ENCODE results near the gene GLP2R.

Gene GLP2R

DNA sequence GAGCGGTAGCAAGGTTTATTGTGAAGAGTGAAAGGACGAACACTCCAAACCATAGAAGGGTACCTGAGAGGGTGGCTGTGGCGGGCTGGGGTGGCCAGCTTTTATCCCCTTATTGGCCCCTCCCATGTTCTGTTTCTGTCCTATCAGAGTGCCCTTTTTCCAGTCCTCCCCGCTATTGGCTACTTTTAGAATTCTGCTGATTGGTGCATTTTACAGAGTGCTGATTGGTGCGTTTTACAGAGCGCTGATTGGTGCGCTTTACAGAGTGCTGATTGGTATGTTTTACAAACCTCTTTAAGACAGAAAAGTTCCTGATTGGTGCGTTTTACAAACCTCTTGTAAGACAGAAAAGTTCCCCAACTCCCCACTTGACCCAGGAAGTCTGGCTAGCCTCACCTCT, 16.3 kb upstream of the GLP2R start:
- Histone ChIP-seq H3K9me3 (no peaks in the 10 kb centered on the region), H3K4me1 (ENCODE audit: control insufficient read depth in 1 of 2, insufficient read depth in 1 of 2, low read depth in 1 of 2, low read length in 1 of 2) (no peaks in the 10 kb centered on the region), H3K27ac (no peak overlapping the region), H3K27me3 (peaks cover 28% of the 10 kb centered on the region), H3K36me3 (no peaks in the 10 kb centered on the region), H3K4me3 (ENCODE audit: low read depth in 1 of 2, low read length in 1 of 2) (no peak overlapping the region)
- TF ChIP-seq, protein P1, sequence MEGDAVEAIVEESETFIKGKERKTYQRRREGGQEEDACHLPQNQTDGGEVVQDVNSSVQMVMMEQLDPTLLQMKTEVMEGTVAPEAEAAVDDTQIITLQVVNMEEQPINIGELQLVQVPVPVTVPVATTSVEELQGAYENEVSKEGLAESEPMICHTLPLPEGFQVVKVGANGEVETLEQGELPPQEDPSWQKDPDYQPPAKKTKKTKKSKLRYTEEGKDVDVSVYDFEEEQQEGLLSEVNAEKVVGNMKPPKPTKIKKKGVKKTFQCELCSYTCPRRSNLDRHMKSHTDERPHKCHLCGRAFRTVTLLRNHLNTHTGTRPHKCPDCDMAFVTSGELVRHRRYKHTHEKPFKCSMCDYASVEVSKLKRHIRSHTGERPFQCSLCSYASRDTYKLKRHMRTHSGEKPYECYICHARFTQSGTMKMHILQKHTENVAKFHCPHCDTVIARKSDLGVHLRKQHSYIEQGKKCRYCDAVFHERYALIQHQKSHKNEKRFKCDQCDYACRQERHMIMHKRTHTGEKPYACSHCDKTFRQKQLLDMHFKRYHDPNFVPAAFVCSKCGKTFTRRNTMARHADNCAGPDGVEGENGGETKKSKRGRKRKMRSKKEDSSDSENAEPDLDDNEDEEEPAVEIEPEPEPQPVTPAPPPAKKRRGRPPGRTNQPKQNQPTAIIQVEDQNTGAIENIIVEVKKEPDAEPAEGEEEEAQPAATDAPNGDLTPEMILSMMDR (IDR thresholded peaks at IDR 0.05), result no peak

DNA sequence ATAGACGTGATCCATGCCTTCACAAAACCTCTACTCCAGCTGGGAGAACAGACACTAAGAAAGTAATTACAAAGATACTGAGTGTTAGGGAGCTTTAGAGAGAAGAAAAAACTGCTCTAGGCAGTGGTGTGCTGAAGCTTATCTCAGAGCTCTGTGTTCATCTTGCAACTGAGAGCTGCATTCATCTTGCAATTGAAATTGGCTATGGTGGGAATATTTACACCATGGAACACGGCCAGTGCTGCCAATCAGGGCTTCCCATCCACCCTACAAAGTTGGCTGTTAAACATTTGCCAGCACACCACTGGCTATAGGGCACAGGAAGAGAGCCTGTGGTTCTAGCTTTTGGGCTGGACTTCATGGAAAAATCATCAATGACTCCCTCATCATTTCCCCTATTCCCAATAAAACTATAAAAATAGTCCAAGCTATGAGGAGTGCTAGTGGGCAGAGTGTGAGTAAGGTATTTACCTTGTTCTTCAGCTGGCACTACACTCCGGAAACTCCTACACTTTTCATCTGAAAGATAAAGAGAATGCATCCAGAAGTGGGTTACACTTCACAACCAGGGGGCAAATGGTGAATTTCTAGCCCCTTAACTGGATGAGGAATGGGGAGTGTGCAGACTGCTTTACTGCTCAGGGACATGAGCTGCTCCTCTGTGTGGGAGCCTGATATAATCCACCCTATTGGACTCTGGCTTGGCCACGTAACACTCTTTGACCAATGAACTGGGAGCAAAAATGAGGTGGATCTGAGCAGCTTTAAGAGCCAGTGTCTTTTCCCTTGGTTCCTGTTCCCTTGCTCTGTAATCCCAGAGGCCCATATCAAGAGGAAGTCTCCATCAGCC, 15.4 kb upstream of the GLP2R start:
- Histone ChIP-seq H3K27me3 (peaks cover 27% of the 10 kb centered on the region), H3K4me3 (ENCODE audit: low read depth in 1 of 2, low read length in 1 of 2) (no peak overlapping the region), H3K4me1 (ENCODE audit: control insufficient read depth in 1 of 2, insufficient read depth in 1 of 2, low read depth in 1 of 2, low read length in 1 of 2) (no peaks in the 10 kb centered on the region), H3K9me3 (no peaks in the 10 kb centered on the region), H3K27ac (no peak overlapping the region), H3K36me3 (no peaks in the 10 kb centered on the region)
- TF ChIP-seq, protein P1 (IDR thresholded peaks at IDR 0.05), result no peak

DNA sequence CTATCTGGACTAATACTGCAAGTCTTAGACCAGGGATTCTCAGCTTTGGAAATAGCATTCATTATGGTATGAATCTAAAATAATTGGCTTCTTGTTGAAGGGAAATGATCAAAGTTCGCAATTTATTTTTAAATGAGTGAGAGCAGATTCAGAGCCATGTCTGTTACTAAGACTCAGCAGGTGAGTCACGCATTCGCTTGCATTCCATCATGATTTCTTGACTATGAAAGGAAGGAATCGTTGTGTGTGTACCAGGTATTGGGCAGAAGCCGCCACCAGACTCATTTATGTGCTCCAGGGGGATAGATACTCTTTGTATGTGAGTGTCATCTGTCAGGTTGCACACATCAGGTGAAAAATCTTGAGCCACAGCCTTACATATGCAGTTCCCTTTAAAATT, 14.6 kb upstream of the GLP2R start:
- no peaks in the 10 kb centered on the region for H3K4me1 ChIP-seq (ENCODE audit: control insufficient read depth in 1 of 2, insufficient read depth in 1 of 2, low read depth in 1 of 2, low read length in 1 of 2)
- H3K27me3 ChIP-seq, result peaks cover 19% of the 10 kb centered on the region
- TF ChIP-seq, protein P1 (IDR thresholded peaks at IDR 0.05), result no peak
- H3K9me3 ChIP-seq, result no peaks in the 10 kb centered on the region
- no peak overlapping the region for H3K27ac ChIP-seq
- H3K36me3 ChIP-seq, result no peaks in the 10 kb centered on the region
- H3K4me3 ChIP-seq (ENCODE audit: low read depth in 1 of 2, low read length in 1 of 2), result no peak overlapping the region

GRCh38 chr17:9811537-9811936, 14.2 kb upstream of the GLP2R start:
- TF ChIP-seq, protein P1 (IDR thresholded peaks at IDR 0.05), result no peak

DNA sequence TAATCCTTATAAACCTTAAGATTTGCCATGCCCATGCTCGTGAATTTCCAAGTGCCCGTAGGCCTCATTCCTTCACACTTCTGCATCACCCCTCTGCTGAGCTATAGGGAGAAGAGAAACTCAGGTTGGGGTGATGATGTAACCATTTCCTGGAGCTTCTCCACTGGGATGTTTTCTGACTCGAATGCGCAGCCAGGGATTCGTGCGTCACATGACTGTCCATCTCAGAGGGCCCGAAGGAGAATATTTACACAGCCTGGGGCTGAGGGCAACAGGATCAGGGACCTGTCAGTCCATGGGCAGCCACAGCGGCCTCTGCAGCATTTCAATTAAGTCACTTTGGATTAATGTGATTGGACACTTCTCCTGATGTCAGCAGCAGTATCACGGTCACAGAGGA, 12.6 kb upstream of the GLP2R start:
- H3K9me3 ChIP-seq, result no peaks in the 10 kb centered on the region
- H3K36me3 ChIP-seq, result no peaks in the 10 kb centered on the region
- H3K4me1 ChIP-seq (ENCODE audit: control insufficient read depth in 1 of 2, insufficient read depth in 1 of 2, low read depth in 1 of 2, low read length in 1 of 2), result no peaks in the 10 kb centered on the region
- no peak overlapping the region for H3K4me3 ChIP-seq (ENCODE audit: low read depth in 1 of 2, low read length in 1 of 2)
- H3K27me3 ChIP-seq, result peaks cover 17% of the 10 kb centered on the region
- no peak overlapping the region for H3K27ac ChIP-seq
- TF ChIP-seq, protein P1 (IDR thresholded peaks at IDR 0.05), result no peak

More at GRCh38 chr17:9811537-9811936, 14.2 kb upstream of the GLP2R start:
- Histone ChIP-seq H3K27ac (no peak overlapping the region), H3K4me1 (ENCODE audit: control insufficient read depth in 1 of 2, insufficient read depth in 1 of 2, low read depth in 1 of 2, low read length in 1 of 2) (no peaks in the 10 kb centered on the region), H3K9me3 (no peaks in the 10 kb centered on the region), H3K36me3 (no peaks in the 10 kb centered on the region), H3K4me3 (ENCODE audit: low read depth in 1 of 2, low read length in 1 of 2) (no peak overlapping the region), H3K27me3 (peaks cover 15% of the 10 kb centered on the region)
